WTC11 (cell line): ENCODE results near the gene ANKRD17. TPM values are rescaled to one million over a fixed set of nuclear protein-coding genes. Genes with fewer than 3 reads are reported as not detected.

Experiments
- ATAC-seq: fragments of 200-7000 bp; cut with Tn5 transposase; 2 replicates; pipeline ENCODE4 v1.10.0; 2021; ENCODE audit warnings: mild to moderate bottlenecking, moderate library complexity
- CTCF ChIA-PET: fragments of 300-600 bp; sonication (Branson Sonifier 250); formaldehyde crosslinking; loops from one replicate; lab custom pipeline; 2021; ENCODE audit warnings: antibody characterized with exemption; lab: Charles Lee
- POLR2A ChIA-PET: fragments of 350-600 bp; sonication (Branson Sonifier 250); formaldehyde crosslinking; loops from one replicate; lab custom pipeline; 2021; ENCODE audit warnings: antibody characterized with exemption; lab: Charles Lee
- DNase-seq: peaks from one replicate; pipeline ENCODE4 v3.0.0; 2021; ENCODE audit warnings: low spot score
- H3K27ac Mint-ChIP-seq: 2 replicates; pipeline ENCODE4 v1.8.0; 2021; ENCODE audit warnings: mixed read lengths
- H3K27me3 Mint-ChIP-seq: 2 replicates; pipeline ENCODE4 v1.8.0; 2021; ENCODE audit warnings: low read depth, mild to moderate bottlenecking, moderate library complexity, mixed read lengths
- H3K36me3 Mint-ChIP-seq: 2 replicates; pipeline ENCODE4 v1.8.0; 2021; ENCODE audit warnings: mixed read lengths
- H3K4me1 Mint-ChIP-seq: 2 replicates; pipeline ENCODE4 v1.8.0; 2022; ENCODE audit warnings: mixed read lengths
- H3K4me3 Mint-ChIP-seq: 2 replicates; pipeline ENCODE4 v1.8.0; 2021; ENCODE audit warnings: mild to moderate bottlenecking, moderate library complexity, mixed read lengths
- H3K9me3 Mint-ChIP-seq: 2 replicates; pipeline ENCODE4 v1.8.0; 2021; ENCODE audit warnings: mixed read lengths
- ATF2 ChIP-seq: sonication (generic); formaldehyde crosslinking; IDR thresholded peaks from 2 replicates; pipeline ENCODE4 v1.8.1; 2022; ENCODE audit warnings: low read depth, missing genetic modification reagents, borderline replicate concordance
- ATF3 ChIP-seq: sonication (generic); formaldehyde crosslinking; conservative IDR thresholded peaks from 2 replicates; pipeline ENCODE4 v1.8.1; 2022; ENCODE audit warnings: mild to moderate bottlenecking, missing genetic modification reagents
- CDX4 ChIP-seq: fragments of 250-450 bp; sonication (Bioruptor Pico); IDR thresholded peaks from 2 replicates; pipeline ENCODE4 v1.9.0; 2021; ENCODE audit warnings: moderate library complexity, mild to moderate bottlenecking, inconsistent platforms, borderline replicate concordance
- FOXJ3 ChIP-seq: sonication (generic); formaldehyde crosslinking; IDR thresholded peaks from 2 replicates; pipeline ENCODE4 v1.9.0; 2021; ENCODE audit warnings: missing genetic modification reagents, mild to moderate bottlenecking, borderline replicate concordance
- FOXP1 ChIP-seq: sonication (generic); formaldehyde crosslinking; IDR thresholded peaks from 2 replicates; pipeline ENCODE4 v1.8.0; 2022; ENCODE audit warnings: missing genetic modification reagents, mild to moderate bottlenecking, moderate library complexity, borderline replicate concordance
- HMGXB4 ChIP-seq: sonication (generic); formaldehyde crosslinking; IDR thresholded peaks from 2 replicates; pipeline ENCODE4 v1.8.1; 2023; ENCODE audit warnings: mild to moderate bottlenecking, moderate library complexity, missing genetic modification reagents
- KAT7 ChIP-seq: sonication (generic); formaldehyde crosslinking; IDR thresholded peaks from 2 replicates; pipeline ENCODE4 v1.8.1; 2023; ENCODE audit warnings: missing genetic modification reagents, mild to moderate bottlenecking, borderline replicate concordance
- SMAD3 ChIP-seq: sonication (generic); formaldehyde crosslinking; IDR thresholded peaks from 2 replicates; pipeline ENCODE4 v1.8.0; 2022; ENCODE audit warnings: missing genetic modification reagents, mild to moderate bottlenecking, borderline replicate concordance
- SP1 ChIP-seq: sonication (generic); formaldehyde crosslinking; conservative IDR thresholded peaks from 2 replicates; pipeline ENCODE4 v1.8.1; 2022; ENCODE audit warnings: missing genetic modification reagents
- TEAD1 ChIP-seq: sonication (generic); formaldehyde crosslinking; IDR thresholded peaks from 2 replicates; pipeline ENCODE4 v1.8.0; 2022; ENCODE audit warnings: mild to moderate bottlenecking, missing genetic modification reagents
- ZNF138 ChIP-seq: sonication (generic); formaldehyde crosslinking; conservative IDR thresholded peaks from 2 replicates; pipeline ENCODE4 v1.8.1; 2022; ENCODE audit warnings: mild to moderate bottlenecking, moderate library complexity, missing genetic modification reagents
- ZNF671 ChIP-seq: fragments of 250-450 bp; sonication (Bioruptor Pico); IDR thresholded peaks from 2 replicates; pipeline ENCODE4 v1.8.0; 2021; ENCODE audit warnings: mild to moderate bottlenecking
- total RNA-seq: library from RNA; stranded (reverse); gene quantifications from 3 replicates; pipeline ENCODE4 v1.2.3, GENCODE V29; 2021
- TF ChIP-seq, protein P1 (sequence below): sonication (generic); formaldehyde crosslinking; IDR thresholded peaks from 2 replicates; pipeline ENCODE4 v1.8.0; 2022; ENCODE audit warnings: mild to moderate bottlenecking, missing genetic modification reagents
- TF ChIP-seq, protein P2 (sequence below): fragments of 250-450 bp; sonication (Bioruptor Pico); IDR thresholded peaks from 2 replicates; pipeline ENCODE4 v1.9.0; 2021; ENCODE audit warnings: mild to moderate bottlenecking, borderline replicate concordance

Gene ANKRD17
- total RNA-seq, 1 experiment from 2014 or later, result 76.0 TPM

DNA sequence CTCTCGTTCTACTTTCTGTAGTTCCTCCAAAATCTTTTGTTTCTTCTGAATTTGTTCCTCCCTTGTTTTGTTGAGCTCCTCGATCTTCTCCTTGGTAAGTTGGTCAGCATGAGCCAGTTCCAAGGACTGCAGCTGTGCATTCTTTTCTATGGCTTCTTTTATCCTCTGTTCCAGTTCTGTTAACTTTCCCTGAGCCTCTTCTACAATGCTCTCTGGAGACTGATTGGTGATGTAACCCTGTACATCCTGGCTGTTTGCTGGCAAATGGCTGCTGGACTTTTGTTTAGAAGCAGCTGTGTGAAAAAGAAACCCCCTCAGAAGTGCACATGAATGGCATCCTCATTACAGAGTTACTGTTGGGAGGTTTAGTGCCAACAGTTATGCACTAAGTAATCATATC is 118.6 kb downstream of the ANKRD17 start (continued):
- TF ChIP-seq ATF3 (CRISPR knock-in tag) (no peak), SP1 (no peak)

- H3K36me3 Mint-ChIP-seq, result peaks cover 58% of the 10 kb centered on the region
- no peak for DNase-seq
- H3K27me3 Mint-ChIP-seq, result no peaks in the 10 kb centered on the region
- POLR2A ChIA-PET, result no interaction called here
- ATAC-seq, result no peak
- CTCF ChIA-PET, result interaction anchor here (0.6 kb wide), 1 partner anchor 30 kb away, joined by 3 read pairs; no protein-coding TSS in a partner anchor
- no peaks in the 10 kb centered on the region for H3K4me1 Mint-ChIP-seq
- H3K27ac Mint-ChIP-seq, result no peak overlapping the region
- no peak overlapping the region for H3K4me3 Mint-ChIP-seq
- no peaks in the 10 kb centered on the region for H3K9me3 Mint-ChIP-seq
- TF ChIP-seq, protein P1, sequence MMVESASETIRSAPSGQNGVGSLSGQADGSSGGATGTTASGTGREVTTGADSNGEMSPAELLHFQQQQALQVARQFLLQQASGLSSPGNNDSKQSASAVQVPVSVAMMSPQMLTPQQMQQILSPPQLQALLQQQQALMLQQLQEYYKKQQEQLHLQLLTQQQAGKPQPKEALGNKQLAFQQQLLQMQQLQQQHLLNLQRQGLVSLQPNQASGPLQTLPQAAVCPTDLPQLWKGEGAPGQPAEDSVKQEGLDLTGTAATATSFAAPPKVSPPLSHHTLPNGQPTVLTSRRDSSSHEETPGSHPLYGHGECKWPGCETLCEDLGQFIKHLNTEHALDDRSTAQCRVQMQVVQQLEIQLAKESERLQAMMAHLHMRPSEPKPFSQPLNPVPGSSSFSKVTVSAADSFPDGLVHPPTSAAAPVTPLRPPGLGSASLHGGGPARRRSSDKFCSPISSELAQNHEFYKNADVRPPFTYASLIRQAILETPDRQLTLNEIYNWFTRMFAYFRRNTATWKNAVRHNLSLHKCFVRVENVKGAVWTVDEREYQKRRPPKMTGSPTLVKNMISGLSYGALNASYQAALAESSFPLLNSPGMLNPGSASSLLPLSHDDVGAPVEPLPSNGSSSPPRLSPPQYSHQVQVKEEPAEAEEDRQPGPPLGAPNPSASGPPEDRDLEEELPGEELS, result no peak
- no peak for TF ChIP-seq ZNF138 (CRISPR knock-in tag)
- no peak for TF ChIP-seq HMGXB4 (CRISPR knock-in tag)
- TF ChIP-seq CDX4 (CRISPR knock-in tag), result no peak
- TF ChIP-seq KAT7, result no peak
- TF ChIP-seq SMAD3 (CRISPR knock-in tag), result no peak
- TF ChIP-seq FOXP1 (CRISPR knock-in tag), result no peak
- no peak for TF ChIP-seq FOXJ3 (CRISPR knock-in tag)
- no peak for TF ChIP-seq TEAD1 (CRISPR knock-in tag)
- TF ChIP-seq, protein P2, sequence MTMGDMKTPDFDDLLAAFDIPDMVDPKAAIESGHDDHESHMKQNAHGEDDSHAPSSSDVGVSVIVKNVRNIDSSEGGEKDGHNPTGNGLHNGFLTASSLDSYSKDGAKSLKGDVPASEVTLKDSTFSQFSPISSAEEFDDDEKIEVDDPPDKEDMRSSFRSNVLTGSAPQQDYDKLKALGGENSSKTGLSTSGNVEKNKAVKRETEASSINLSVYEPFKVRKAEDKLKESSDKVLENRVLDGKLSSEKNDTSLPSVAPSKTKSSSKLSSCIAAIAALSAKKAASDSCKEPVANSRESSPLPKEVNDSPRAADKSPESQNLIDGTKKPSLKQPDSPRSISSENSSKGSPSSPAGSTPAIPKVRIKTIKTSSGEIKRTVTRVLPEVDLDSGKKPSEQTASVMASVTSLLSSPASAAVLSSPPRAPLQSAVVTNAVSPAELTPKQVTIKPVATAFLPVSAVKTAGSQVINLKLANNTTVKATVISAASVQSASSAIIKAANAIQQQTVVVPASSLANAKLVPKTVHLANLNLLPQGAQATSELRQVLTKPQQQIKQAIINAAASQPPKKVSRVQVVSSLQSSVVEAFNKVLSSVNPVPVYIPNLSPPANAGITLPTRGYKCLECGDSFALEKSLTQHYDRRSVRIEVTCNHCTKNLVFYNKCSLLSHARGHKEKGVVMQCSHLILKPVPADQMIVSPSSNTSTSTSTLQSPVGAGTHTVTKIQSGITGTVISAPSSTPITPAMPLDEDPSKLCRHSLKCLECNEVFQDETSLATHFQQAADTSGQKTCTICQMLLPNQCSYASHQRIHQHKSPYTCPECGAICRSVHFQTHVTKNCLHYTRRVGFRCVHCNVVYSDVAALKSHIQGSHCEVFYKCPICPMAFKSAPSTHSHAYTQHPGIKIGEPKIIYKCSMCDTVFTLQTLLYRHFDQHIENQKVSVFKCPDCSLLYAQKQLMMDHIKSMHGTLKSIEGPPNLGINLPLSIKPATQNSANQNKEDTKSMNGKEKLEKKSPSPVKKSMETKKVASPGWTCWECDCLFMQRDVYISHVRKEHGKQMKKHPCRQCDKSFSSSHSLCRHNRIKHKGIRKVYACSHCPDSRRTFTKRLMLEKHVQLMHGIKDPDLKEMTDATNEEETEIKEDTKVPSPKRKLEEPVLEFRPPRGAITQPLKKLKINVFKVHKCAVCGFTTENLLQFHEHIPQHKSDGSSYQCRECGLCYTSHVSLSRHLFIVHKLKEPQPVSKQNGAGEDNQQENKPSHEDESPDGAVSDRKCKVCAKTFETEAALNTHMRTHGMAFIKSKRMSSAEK (CRISPR knock-in tag), result no peak
- TF ChIP-seq ZNF671 (CRISPR knock-in tag), result no peak
Observed at GRCh38 chr4:73139245-73139644, 119.4 kb downstream of the ANKRD17 start.

GRCh38 chr4:73137121-73137520 is 121.5 kb downstream of the ANKRD17 start:
- DNase-seq (no peak), ATAC-seq (no peak)
- CTCF ChIA-PET, result interaction anchor here (1.2 kb wide), 1 partner anchor 9 kb away, joined by 3 read pairs; no protein-coding TSS in a partner anchor
- peaks cover 53% of the 10 kb centered on the region for H3K36me3 Mint-ChIP-seq
- H3K27me3 Mint-ChIP-seq, result no peaks in the 10 kb centered on the region
- H3K9me3 Mint-ChIP-seq, result no peaks in the 10 kb centered on the region
- TF ChIP-seq ATF2 (CRISPR knock-in tag), result no peak
- TF ChIP-seq CDX4 (CRISPR knock-in tag), result no peak
- no peaks in the 10 kb centered on the region for H3K4me1 Mint-ChIP-seq
- H3K4me3 Mint-ChIP-seq, result no peak overlapping the region
- POLR2A ChIA-PET, result no interaction called here
- H3K27ac Mint-ChIP-seq, result peak overlapping the region; percentile 20; the same call in 1 of the 2 replicates
